Measurements from ENCODE around the gene NAB1.

- TF ChIP-seq SP1 (IDR thresholded peaks at IDR 0.05) (no peak), FOXM1 (IDR thresholded peaks at IDR 0.05; ENCODE audit: borderline replicate concordance) (no peak)
Measured at GRCh38 chr2:190653231-190653630, 4.3 kb downstream of the NAB1 start.

All from HEK293T (cell line).